ENCODE results near the gene TRABD2B.

Gene TRABD2B

GRCh38 chr1:47992720-47993415 lies 4.3 kb downstream of the TRABD2B start:
- DNase-seq (ENCODE audit: low read depth in 2 of 2) = no peak

- no peak for DNase-seq (ENCODE audit: low read depth in 2 of 2)
Measured at GRCh38 chr1:47991673-47992072, 5.5 kb downstream of the TRABD2B start.

GRCh38 chr1:47991187-47991586 lies 6.0 kb downstream of the TRABD2B start:
- DNase-seq (ENCODE audit: low read depth in 2 of 2) = no peak

- DNase-seq (ENCODE audit: low read depth in 2 of 2) = no peak
Measured at GRCh38 chr1:47990286-47990685, 6.9 kb downstream of the TRABD2B start.

- no peak for DNase-seq (ENCODE audit: low read depth in 2 of 2)
Measured at GRCh38 chr1:47987601-47988000, 9.6 kb downstream of the TRABD2B start.

GRCh38 chr1:47986761-47987200 lies 10.4 kb downstream of the TRABD2B start:
- DNase-seq (ENCODE audit: low read depth in 2 of 2) = no peak

- no peak for DNase-seq (ENCODE audit: low read depth in 2 of 2)
Measured at GRCh38 chr1:47985018-47985417, 12.2 kb downstream of the TRABD2B start.

GRCh38 chr1:47984175-47984789 lies 12.9 kb downstream of the TRABD2B start:
- no peak for DNase-seq (ENCODE audit: low read depth in 2 of 2)

- DNase-seq (ENCODE audit: low read depth in 2 of 2) = no peak
Measured at GRCh38 chr1:47983691-47984090, 13.5 kb downstream of the TRABD2B start.

GRCh38 chr1:47981667-47982350 lies 15.4 kb downstream of the TRABD2B start:
- DNase-seq (ENCODE audit: low read depth in 2 of 2) = no peak

- DNase-seq (ENCODE audit: low read depth in 2 of 2) = no peak
Measured at GRCh38 chr1:47980501-47980900, 16.7 kb downstream of the TRABD2B start.

GRCh38 chr1:47979724-47980123 lies 17.5 kb downstream of the TRABD2B start:
- no peak for DNase-seq (ENCODE audit: low read depth in 2 of 2)

- DNase-seq (ENCODE audit: low read depth in 2 of 2) = no peak
Measured at GRCh38 chr1:47978486-47978885, 18.7 kb downstream of the TRABD2B start.

- DNase-seq (ENCODE audit: low read depth in 2 of 2) = no peak
Measured at GRCh38 chr1:47976728-47977127, 20.5 kb downstream of the TRABD2B start.

GRCh38 chr1:47976267-47976666 lies 20.9 kb downstream of the TRABD2B start:
- no peak for DNase-seq (ENCODE audit: low read depth in 2 of 2)

GRCh38 chr1:47975302-47975921 lies 21.8 kb downstream of the TRABD2B start:
- DNase-seq (ENCODE audit: low read depth in 2 of 2) = no peak

GRCh38 chr1:47972864-47973432 lies 24.2 kb downstream of the TRABD2B start:
- DNase-seq (ENCODE audit: low read depth in 2 of 2) = no peak

- DNase-seq (ENCODE audit: low read depth in 2 of 2) = no peak
Measured at GRCh38 chr1:47971385-47972160, 25.6 kb downstream of the TRABD2B start.

- no peak for DNase-seq (ENCODE audit: low read depth in 2 of 2)
Measured at GRCh38 chr1:47970882-47971281, 26.3 kb downstream of the TRABD2B start.

- no peak for DNase-seq (ENCODE audit: low read depth in 2 of 2)
Measured at GRCh38 chr1:47969478-47969877, 27.7 kb downstream of the TRABD2B start.

GRCh38 chr1:47968556-47968888 lies 28.7 kb downstream of the TRABD2B start:
- no peak for DNase-seq (ENCODE audit: low read depth in 2 of 2)
